KOPT-K1 (cell line): ENCODE measurements around the gene PIAS1.
"Not testable (repeated sequence)": the region's sequence is repeated elsewhere in the genome, so short reads cannot be mapped to it uniquely, and the experiment has no call there.

ENCODE experiments used
- H3K27ac ChIP-seq: fragments of 200-600 bp; sonication (generic); 2 replicates; pipeline ENCODE4 v1.5.1; 2016; ENCODE audit warnings: antibody characterized with exemption, mild to moderate bottlenecking, low read depth, low read length; ENCODE audit not compliant: poor library complexity, severe bottlenecking
- H3K36me3 ChIP-seq: fragments of 200-600 bp; sonication (generic); 2 replicates; pipeline ENCODE4 v1.5.1; 2017; ENCODE audit warnings: antibody characterized with exemption, mild to moderate bottlenecking, low read length, moderate library complexity; ENCODE audit not compliant: insufficient read depth
- H3K9me3 ChIP-seq: fragments of 200-600 bp; sonication (generic); 2 replicates; pipeline ENCODE4 v1.5.1; 2017; ENCODE audit warnings: antibody characterized with exemption, low read length, mild to moderate bottlenecking; ENCODE audit not compliant: insufficient read depth, poor library complexity, severe bottlenecking

Gene PIAS1

GRCh38 chr15:68201153-68201878, 147.2 kb downstream of the PIAS1 start:
- Histone ChIP-seq H3K36me3 (peaks cover 26% of the 10 kb centered on the region; the same call in 1 of the 2 replicates), H3K9me3 (no peaks in the 10 kb centered on the region), H3K27ac (no peak overlapping the region)

GRCh38 chr15:68201879-68202261, 147.8 kb downstream of the PIAS1 start:
- no peaks in the 10 kb centered on the region for H3K9me3 ChIP-seq
- H3K36me3 ChIP-seq = peaks cover 32% of the 10 kb centered on the region; the same call in 1 of the 2 replicates
- no peak overlapping the region for H3K27ac ChIP-seq

GRCh38 chr15:68202994-68203393, 148.9 kb downstream of the PIAS1 start:
- H3K9me3 ChIP-seq, H3K27ac ChIP-seq: not testable (repeated sequence)
- H3K36me3 ChIP-seq = peaks cover 34% of the 10 kb centered on the region; the same call in 1 of the 2 replicates

GRCh38 chr15:68203486-68203885, 149.4 kb downstream of the PIAS1 start:
- H3K27ac ChIP-seq = no peak overlapping the region
- H3K9me3 ChIP-seq = no peaks in the 10 kb centered on the region
- peaks cover 34% of the 10 kb centered on the region; the same call in 1 of the 2 replicates for H3K36me3 ChIP-seq

GRCh38 chr15:68203956-68204355, 149.8 kb downstream of the PIAS1 start:
- peaks cover 34% of the 10 kb centered on the region; the same call in 1 of the 2 replicates for H3K36me3 ChIP-seq
- H3K9me3 ChIP-seq = no peaks in the 10 kb centered on the region
- H3K27ac ChIP-seq = no peak overlapping the region

- no peaks in the 10 kb centered on the region for H3K9me3 ChIP-seq
- H3K36me3 ChIP-seq = peaks cover 36% of the 10 kb centered on the region; the same call in 1 of the 2 replicates
- no peak overlapping the region for H3K27ac ChIP-seq
Measured at GRCh38 chr15:68204361-68204760, 150.2 kb downstream of the PIAS1 start.

- Histone ChIP-seq H3K36me3 (peaks cover 38% of the 10 kb centered on the region; the same call in 1 of the 2 replicates), H3K9me3 (no peaks in the 10 kb centered on the region), H3K27ac (no peak within 1 kb of the TSS)
Measured at GRCh38 chr15:68204776-68205557, 150.9 kb downstream of the PIAS1 start, which contains the start of gene CALML4. TSS of gene CALML4 (minus strand) at chr15:68205332. CDS start at chr15:68205247, 85 bp downstream.

- H3K9me3 ChIP-seq = no peaks in the 10 kb centered on the region
- H3K27ac ChIP-seq = no peak overlapping the region
- peaks cover 43% of the 10 kb centered on the region; the same call in 1 of the 2 replicates for H3K36me3 ChIP-seq
Measured at GRCh38 chr15:68205558-68205944, 151.4 kb downstream of the PIAS1 start.

GRCh38 chr15:68205954-68206539, 151.9 kb downstream of the PIAS1 start:
- H3K36me3 ChIP-seq = peaks cover 48% of the 10 kb centered on the region; the same call in 1 of the 2 replicates
- no peak overlapping the region for H3K27ac ChIP-seq
- no peaks in the 10 kb centered on the region for H3K9me3 ChIP-seq

- peak overlapping the region; percentile 25 for H3K27ac ChIP-seq
- peaks cover 55% of the 10 kb centered on the region; the same call in 1 of the 2 replicates for H3K36me3 ChIP-seq
- no peaks in the 10 kb centered on the region for H3K9me3 ChIP-seq
Measured at GRCh38 chr15:68206711-68207151, 152.6 kb downstream of the PIAS1 start.

- Histone ChIP-seq H3K9me3 (no peaks in the 10 kb centered on the region), H3K27ac (peak overlapping the region; percentile 25), H3K36me3 (peaks cover 61% of the 10 kb centered on the region; the same call in 1 of the 2 replicates)
Measured at GRCh38 chr15:68207176-68207935, 153.2 kb downstream of the PIAS1 start.

- H3K36me3 ChIP-seq = peaks cover 62% of the 10 kb centered on the region; the same call in 1 of the 2 replicates
Measured at GRCh38 chr15:68208136-68208535, 154.0 kb downstream of the PIAS1 start.

GRCh38 chr15:68208636-68209240, 154.6 kb downstream of the PIAS1 start:
- Histone ChIP-seq H3K36me3 (peaks cover 64% of the 10 kb centered on the region; the same call in 1 of the 2 replicates), H3K27ac (peak overlapping the region; percentile 73), H3K9me3 (no peaks in the 10 kb centered on the region)

More at GRCh38 chr15:68208136-68208535, 154.0 kb downstream of the PIAS1 start:
- peak overlapping the region; percentile 73 for H3K27ac ChIP-seq
- no peaks in the 10 kb centered on the region for H3K9me3 ChIP-seq

GRCh38 chr15:68209272-68209671, 155.2 kb downstream of the PIAS1 start:
- Histone ChIP-seq H3K36me3 (peaks cover 69% of the 10 kb centered on the region; the same call in 1 of the 2 replicates), H3K9me3 (no peaks in the 10 kb centered on the region), H3K27ac (peak overlapping the region; percentile 73)
